Measurements from ENCODE around the gene CYTH2. TPM values are rescaled to one million over a fixed set of nuclear protein-coding genes. Genes with fewer than 3 reads are reported as not detected.

The CYTH2 gene
- total RNA-seq, 1 donor from 2014 or later, result 67.1 TPM

GRCh38 chr19:48495396-48495795 lies 26.2 kb downstream of the CYTH2 start:
- H3K27ac ChIP-seq (ENCODE audit: low read depth, low read length), result no peak overlapping the region
- H3K9me3 Mint-ChIP-seq (ENCODE audit: unreplicated experiment), result peaks cover 5% of the 10 kb centered on the region
- TF ChIP-seq CTCF (IDR thresholded peaks at IDR 0.05; ENCODE audit: insufficient read depth, low read depth, low read length) (no peak), EZH2 (IDR thresholded peaks at IDR 0.05; ENCODE audit: insufficient read depth, low read length) (no peak)
- H2AFZ ChIP-seq (ENCODE audit: low read depth, low read length), result no peak overlapping the region
- no peak for FAIRE-seq
- H3K79me2 ChIP-seq (ENCODE audit: insufficient read depth, low read length), result no peaks in the 10 kb centered on the region
- H3K36me3 ChIP-seq (ENCODE audit: insufficient read depth, low read length), result no peaks in the 10 kb centered on the region
- no peaks in the 10 kb centered on the region for H3K9me3 ChIP-seq (ENCODE audit: insufficient read depth, low read depth, low read length)
- no peaks in the 10 kb centered on the region for H4K20me1 ChIP-seq (ENCODE audit: insufficient read depth, low read length)
- H3K4me3 ChIP-seq (ENCODE audit: insufficient read depth, low read depth, low read length), result no peak overlapping the region
- peaks cover 14% of the 10 kb centered on the region for H3K27me3 Mint-ChIP-seq (ENCODE audit: low read depth, unreplicated experiment)
- peak overlapping the region; percentile 85 for H3K4me3 Mint-ChIP-seq (ENCODE audit: unreplicated experiment)
- H3K4me2 ChIP-seq (ENCODE audit: low read length), result no peak overlapping the region
- no peak for DNase-seq (ENCODE audit: low read depth)
- no peak overlapping the region for H3K27ac Mint-ChIP-seq (ENCODE audit: unreplicated experiment)
- H3K36me3 Mint-ChIP-seq (ENCODE audit: low read depth, unreplicated experiment), result peaks cover 4% of the 10 kb centered on the region
- H3K4me1 ChIP-seq (ENCODE audit: insufficient read depth, low read length), result no peaks in the 10 kb centered on the region
- peaks cover 9% of the 10 kb centered on the region for H3K27me3 ChIP-seq (ENCODE audit: insufficient read depth, low read length)
- H3K4me1 Mint-ChIP-seq (ENCODE audit: low read depth, unreplicated experiment), result peaks cover 7% of the 10 kb centered on the region
- no peak overlapping the region for H3K9ac ChIP-seq (ENCODE audit: low read length)

- Histone ChIP-seq H4K20me1 (ENCODE audit: insufficient read depth, low read length) (no peaks in the 10 kb centered on the region), H2AFZ (ENCODE audit: low read depth, low read length) (no peak overlapping the region), H3K36me3 (ENCODE audit: insufficient read depth, low read length) (no peaks in the 10 kb centered on the region), H3K79me2 (ENCODE audit: insufficient read depth, low read length) (no peaks in the 10 kb centered on the region), H3K27ac (ENCODE audit: low read depth, low read length) (no peak overlapping the region), H3K4me2 (ENCODE audit: low read length) (no peak overlapping the region), H3K4me1 (ENCODE audit: insufficient read depth, low read length) (no peaks in the 10 kb centered on the region), H3K4me3 (ENCODE audit: insufficient read depth, low read depth, low read length) (no peak overlapping the region), H3K9me3 (ENCODE audit: insufficient read depth, low read depth, low read length) (no peaks in the 10 kb centered on the region), H3K9ac (ENCODE audit: low read length) (no peak overlapping the region), H3K27me3 (ENCODE audit: insufficient read depth, low read length) (peaks cover 12% of the 10 kb centered on the region)
- Mint-ChIP-seq H3K9me3 (ENCODE audit: unreplicated experiment) (peaks cover 3% of the 10 kb centered on the region), H3K36me3 (ENCODE audit: low read depth, unreplicated experiment) (peaks cover 6% of the 10 kb centered on the region), H3K27me3 (ENCODE audit: low read depth, unreplicated experiment) (peaks cover 16% of the 10 kb centered on the region), H3K27ac (ENCODE audit: unreplicated experiment) (no peak overlapping the region), H3K4me1 (ENCODE audit: low read depth, unreplicated experiment) (peaks cover 7% of the 10 kb centered on the region), H3K4me3 (ENCODE audit: unreplicated experiment) (no peak overlapping the region)
- DNase-seq (ENCODE audit: low read depth) (no peak), FAIRE-seq (no peak)
- TF ChIP-seq EZH2 (IDR thresholded peaks at IDR 0.05; ENCODE audit: insufficient read depth, low read length) (peak; percentile 9), CTCF (IDR thresholded peaks at IDR 0.05; ENCODE audit: insufficient read depth, low read depth, low read length) (no peak)
Observed at GRCh38 chr19:48496959-48497727, 28.0 kb downstream of the CYTH2 start.

Data from astrocyte (in vitro differentiated cells and primary cell).